IMR-90 (cell line): ENCODE data around the gene GRK5. TPM values are rescaled to one million over a fixed set of nuclear protein-coding genes. Genes with fewer than 3 reads are reported as not detected.
"Not testable (repeated sequence)": the region's sequence is repeated elsewhere in the genome, so short reads cannot be mapped to it uniquely, and the experiment has no call there.

Experiments used
- ATAC-seq: fragments of 200-7000 bp; cut with Tn5 transposase; 2 replicates; pipeline ENCODE4 v1.9.1; 2020; ENCODE audit warnings: low read depth, mild to moderate bottlenecking, moderate library complexity
- BruUV-seq: library from RNA; stranded (reverse); fragments of 400-500 nt; replicated peaks from 2 replicates; lab custom pipeline; 2021; lab: Mats Ljungman, UMichigan
- CTCF ChIA-PET: fragments of 300-600 bp; formaldehyde crosslinking; extraction: SDS; loops from one replicate; lab custom pipeline; 2021; ENCODE audit warnings: antibody characterized with exemption; lab: Yijun Ruan, JAX
- POLR2A ChIA-PET: fragments of 300-600 bp; sonication (Branson Sonifier 250); formaldehyde crosslinking; loops from one replicate; lab custom pipeline; 2022; ENCODE audit warnings: antibody characterized with exemption; ENCODE audit not compliant: unreplicated experiment; lab: Charles Lee
- DNase-seq: peaks from one replicate; pipeline ENCODE4 v3.0.0; 2013
- H2AFZ ChIP-seq: replicated peaks from 2 replicates; pipeline ENCODE3; 2013; ENCODE audit warnings: low read length, mild to moderate bottlenecking; ENCODE audit not compliant: poor library complexity
- H2AK5ac ChIP-seq: 2 replicates; pipeline ENCODE4 v1.6.1; 2013; ENCODE audit warnings: low read depth, low read length, inconsistent platforms
- H2AK9ac ChIP-seq: replicated peaks from 2 replicates; pipeline ENCODE3; 2013; ENCODE audit warnings: mild to moderate bottlenecking, low read depth, low read length, moderate library complexity; ENCODE audit not compliant: poor library complexity
- H2BK120ac ChIP-seq: 2 replicates; pipeline ENCODE4 v1.6.1; 2013; ENCODE audit warnings: low read depth, low read length, inconsistent platforms
- H2BK15ac ChIP-seq: 3 replicates; pipeline ENCODE4 v1.6.1; 2013; ENCODE audit warnings: low read depth, low read length, inconsistent platforms
- H2BK20ac ChIP-seq: 2 replicates; pipeline ENCODE4 v1.6.1; 2013; ENCODE audit warnings: low read depth, mild to moderate bottlenecking, inconsistent platforms, low read length, moderate library complexity
- H2BK5ac ChIP-seq: 2 replicates; pipeline ENCODE4 v1.6.1; 2013; ENCODE audit warnings: mild to moderate bottlenecking, low read depth, low read length, inconsistent platforms; ENCODE audit not compliant: poor library complexity, severe bottlenecking
- H3K14ac ChIP-seq: replicated peaks from 2 replicates; pipeline ENCODE4 v1.6.1; 2013; ENCODE audit warnings: low read depth, low read length, inconsistent platforms
- H3K18ac ChIP-seq: 2 replicates; pipeline ENCODE4 v1.6.1; 2013; ENCODE audit warnings: low read depth, low read length, control low read depth
- H3K23ac ChIP-seq: 2 replicates; pipeline ENCODE4 v1.6.1; 2013; ENCODE audit warnings: low read depth, low read length, inconsistent platforms
- H3K27ac ChIP-seq: 2 replicates; pipeline ENCODE4 v1.5.1; 2013; ENCODE audit warnings: mild to moderate bottlenecking, control low read depth, low read length; ENCODE audit not compliant: insufficient read depth
- H3K27me3 ChIP-seq: 2 replicates; pipeline ENCODE4 v1.6.1; 2013; ENCODE audit warnings: low read length; ENCODE audit not compliant: control insufficient read depth, insufficient read depth
- H3K36me3 ChIP-seq: 2 replicates; pipeline ENCODE4 v1.6.1; 2013; ENCODE audit warnings: low read length, mixed read lengths; ENCODE audit not compliant: control insufficient read depth, insufficient read depth
- H3K4ac ChIP-seq: 2 replicates; pipeline ENCODE4 v1.6.1; 2013; ENCODE audit warnings: low read depth, low read length, inconsistent platforms
- H3K4me1 ChIP-seq: 2 replicates; pipeline ENCODE4 v1.6.1; 2013; ENCODE audit warnings: low read length, mixed read lengths; ENCODE audit not compliant: control insufficient read depth, insufficient read depth
- H3K4me2 ChIP-seq: 2 replicates; pipeline ENCODE4 v1.6.1; 2013; ENCODE audit warnings: low read depth, mild to moderate bottlenecking, control low read depth, low read length, moderate library complexity
- H3K4me3 ChIP-seq: 2 replicates; pipeline ENCODE4 v1.5.1; 2013; ENCODE audit warnings: low read depth, mild to moderate bottlenecking, control low read depth, low read length, moderate library complexity; ENCODE audit not compliant: insufficient read depth
- H3K56ac ChIP-seq: 2 replicates; pipeline ENCODE4 v1.6.1; 2013; ENCODE audit warnings: low read length, inconsistent platforms; ENCODE audit not compliant: insufficient read depth; ENCODE audit errors: extremely low read depth
- H3K79me1 ChIP-seq, 2 experiments: 2 replicates each; pipeline ENCODE4 v1.6.1; 2013; ENCODE audit warnings: low read length in 2 of 2, inconsistent platforms in 1 of 2, low read depth in 1 of 2
- H3K9ac ChIP-seq: 2 replicates; pipeline ENCODE4 v1.6.1; 2013; ENCODE audit warnings: low read depth, low read length, control low read depth
- H3K9me1 ChIP-seq: 2 replicates; pipeline ENCODE4 v1.6.1; 2013; ENCODE audit warnings: low read length, inconsistent platforms; ENCODE audit not compliant: insufficient read depth
- H3K9me3 ChIP-seq: 2 replicates; pipeline ENCODE4 v1.6.1; 2013; ENCODE audit warnings: low read length; ENCODE audit not compliant: control insufficient read depth, insufficient read depth
- H4K20me1 ChIP-seq: 2 replicates; pipeline ENCODE4 v1.6.1; 2013; ENCODE audit warnings: low read length, inconsistent platforms; ENCODE audit not compliant: insufficient read depth
- H4K5ac ChIP-seq: 2 replicates; pipeline ENCODE4 v1.6.1; 2013; ENCODE audit warnings: mild to moderate bottlenecking, low read depth, low read length, control low read depth
- H4K8ac ChIP-seq, 2 experiments: 2 replicates each; pipeline ENCODE4 v1.6.1; 2013; ENCODE audit warnings: low read depth in 2 of 2, low read length in 2 of 2, control low read depth in 1 of 2, inconsistent platforms in 1 of 2
- H4K91ac ChIP-seq: 2 replicates; pipeline ENCODE4 v1.6.1; 2013; ENCODE audit warnings: low read depth, low read length, inconsistent platforms; ENCODE audit not compliant: insufficient read depth
- WGBS, 2 experiments: methylation state at CpG; one replicate each; pipeline versions ENCODE4 v1.1.5 to v1.1.7; 2013; ENCODE audit warnings: missing lambda C conversion rate in 2 of 2; ENCODE audit not compliant: insufficient read length in 1 of 2; ENCODE audit errors: extremely low coverage in 2 of 2; 5-methylcytosine and 5-hydroxymethylcytosine counted together
- dilution Hi-C: fragments of 300-500 bp; cut with HindIII; formaldehyde crosslinking; loops from one replicate; pipeline ENCODE4 v1.14.3; 2018; ENCODE audit warnings: low sequenced_read_pairs; ENCODE audit not compliant: unreplicated experiment
- in situ Hi-C: fragments of 300-500 bp; cut with MboI; formaldehyde crosslinking; loops from 3 replicates; pipeline ENCODE4 v1.14.3; 2019; ENCODE audit warnings: low sequenced_read_pairs, inconsistent platforms, mixed read lengths
- intact Hi-C: fragments of 100-400 bp; cut with micrococcal nuclease; formaldehyde crosslinking; loops from 2 replicates; pipeline ENCODE4 v1.10.0; 2022
- polyA plus RNA-seq, 3 experiments: library from polyadenylated mRNA; depleted of rRNA; stranded (reverse); fragments of >200 nt; gene quantifications; 2 replicates each; pipeline ENCODE4 v1.2.3, GENCODE V29; 2012; ENCODE audit warnings: low replicate concordance in 1 of 3
- total RNA-seq: library from RNA; depleted of rRNA; stranded (reverse); fragments of >200 nt; gene quantifications from 2 replicates; pipeline ENCODE4 v1.2.3, GENCODE V29; 2012

GRK5 gene
- total and polyA plus RNA-seq, 2 of the 4 experiments (the other 2 are of a cell fraction): 12.9 to 16.3 TPM

- dilution Hi-C loops: not testable (repeated sequence)
Observed at GRCh38 chr10:119239015-119239414, 31.6 kb downstream of the GRK5 start.

GRCh38 chr10:119239630-119240029 is 32.3 kb downstream of the GRK5 start:
- intact Hi-C loops, BruUV-seq, H3K23ac ChIP-seq, H2BK20ac ChIP-seq, dilution Hi-C loops, H2BK5ac ChIP-seq, H3K4me2 ChIP-seq, H2BK120ac ChIP-seq, H2BK15ac ChIP-seq, H3K4ac ChIP-seq, H3K18ac ChIP-seq, H3K27ac ChIP-seq, H3K14ac ChIP-seq, H3K56ac ChIP-seq, H3K36me3 ChIP-seq, H2AK9ac ChIP-seq, H4K91ac ChIP-seq, CTCF ChIA-PET, POLR2A ChIA-PET, H3K9ac ChIP-seq, H4K5ac ChIP-seq, H3K4me3 ChIP-seq, H2AFZ ChIP-seq, H3K9me3 ChIP-seq, in situ Hi-C loops, H3K27me3 ChIP-seq, ATAC-seq, H2AK5ac ChIP-seq, H4K8ac ChIP-seq, DNase-seq: not testable (repeated sequence)
- peaks cover 24% of the 10 kb centered on the region for H3K4me1 ChIP-seq
- no CpG with 5 or more reads among the region's 4 CpGs for WGBS, 2 experiments
- peaks cover 53% of the 10 kb centered on the region for H4K20me1 ChIP-seq
- peaks cover 16% of the 10 kb centered on the region; the same call in 1 of the 2 replicates for H3K9me1 ChIP-seq
- peaks cover 29 to 77% of the 10 kb centered on the region in 2 experiments for H3K79me1 ChIP-seq

More at GRCh38 chr10:119239015-119239414, 31.6 kb downstream of the GRK5 start:
- H4K91ac ChIP-seq, H2AFZ ChIP-seq, H4K5ac ChIP-seq, intact Hi-C loops, in situ Hi-C loops, H3K27me3 ChIP-seq, H2AK9ac ChIP-seq, POLR2A ChIA-PET, H3K18ac ChIP-seq, H3K4me3 ChIP-seq, H3K23ac ChIP-seq, H2BK20ac ChIP-seq, H3K56ac ChIP-seq, H3K27ac ChIP-seq, H2BK15ac ChIP-seq, H4K8ac ChIP-seq, H2BK5ac ChIP-seq, H3K9me3 ChIP-seq, BruUV-seq, H3K36me3 ChIP-seq, H2BK120ac ChIP-seq, H3K4me2 ChIP-seq, H3K14ac ChIP-seq, ATAC-seq, H2AK5ac ChIP-seq, H3K4ac ChIP-seq, DNase-seq, H3K9ac ChIP-seq: not testable (repeated sequence)
- Histone ChIP-seq H3K79me1 (peaks cover 29 to 76% of the 10 kb centered on the region in 2 experiments), H4K20me1 (peaks cover 56% of the 10 kb centered on the region), H3K9me1 (peaks cover 15% of the 10 kb centered on the region), H3K4me1 (peaks cover 27% of the 10 kb centered on the region)
- 80% methylated on average over 1 of the region's 6 CpGs; no CpG with 5 or more reads in 1 of the 2 experiments for WGBS, 2 experiments
- CTCF ChIA-PET: interaction anchor here (0.8 kb wide), 1 partner anchor 21 kb away, joined by 6 read pairs; no protein-coding TSS in a partner anchor
